ENCODE measurements around the gene TRIM10.

DNA sequence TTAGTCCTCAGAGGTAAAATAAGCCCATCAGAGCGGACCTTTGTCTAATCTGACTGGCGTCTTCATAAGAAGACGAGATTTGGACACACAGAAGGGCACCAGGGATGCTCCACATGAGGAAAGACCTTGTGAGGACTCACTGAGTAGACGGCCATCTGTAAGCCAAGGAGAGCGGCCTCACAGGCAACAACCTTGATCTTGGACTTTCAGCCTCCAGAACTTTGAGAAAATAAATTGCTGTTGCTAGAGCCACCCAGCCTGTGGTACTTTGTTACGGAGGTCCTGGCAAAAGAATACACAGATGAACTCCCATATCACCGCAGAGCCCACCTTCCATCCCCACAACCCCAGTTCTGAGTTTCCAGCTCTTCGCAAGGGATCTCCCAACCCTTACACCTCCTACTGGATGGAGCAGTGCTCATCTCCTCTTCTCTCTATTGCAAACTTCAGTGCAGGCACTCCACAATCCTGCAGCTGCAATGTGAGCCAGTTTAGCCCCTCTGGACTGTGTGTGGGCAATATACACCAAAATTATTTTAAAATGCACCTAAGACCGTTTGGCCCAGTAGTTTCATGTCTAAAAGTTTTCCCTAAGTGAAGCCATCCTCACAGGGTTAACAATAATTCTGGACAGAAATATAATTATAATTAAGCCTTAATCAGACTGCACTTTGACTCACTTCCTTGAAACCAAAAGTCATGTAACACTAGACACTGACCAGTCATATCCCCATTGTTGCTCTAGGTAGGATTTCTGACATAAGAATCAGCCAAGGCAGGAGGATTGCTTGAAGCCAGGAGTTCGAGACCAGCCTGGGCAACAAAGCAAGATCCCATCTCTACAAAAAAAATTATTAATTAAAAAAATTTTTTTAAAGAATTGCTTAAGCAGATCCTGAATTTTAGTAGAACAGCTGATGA, 39.3 kb downstream of the TRIM10 start:
- TF ChIP-seq, protein P1, sequence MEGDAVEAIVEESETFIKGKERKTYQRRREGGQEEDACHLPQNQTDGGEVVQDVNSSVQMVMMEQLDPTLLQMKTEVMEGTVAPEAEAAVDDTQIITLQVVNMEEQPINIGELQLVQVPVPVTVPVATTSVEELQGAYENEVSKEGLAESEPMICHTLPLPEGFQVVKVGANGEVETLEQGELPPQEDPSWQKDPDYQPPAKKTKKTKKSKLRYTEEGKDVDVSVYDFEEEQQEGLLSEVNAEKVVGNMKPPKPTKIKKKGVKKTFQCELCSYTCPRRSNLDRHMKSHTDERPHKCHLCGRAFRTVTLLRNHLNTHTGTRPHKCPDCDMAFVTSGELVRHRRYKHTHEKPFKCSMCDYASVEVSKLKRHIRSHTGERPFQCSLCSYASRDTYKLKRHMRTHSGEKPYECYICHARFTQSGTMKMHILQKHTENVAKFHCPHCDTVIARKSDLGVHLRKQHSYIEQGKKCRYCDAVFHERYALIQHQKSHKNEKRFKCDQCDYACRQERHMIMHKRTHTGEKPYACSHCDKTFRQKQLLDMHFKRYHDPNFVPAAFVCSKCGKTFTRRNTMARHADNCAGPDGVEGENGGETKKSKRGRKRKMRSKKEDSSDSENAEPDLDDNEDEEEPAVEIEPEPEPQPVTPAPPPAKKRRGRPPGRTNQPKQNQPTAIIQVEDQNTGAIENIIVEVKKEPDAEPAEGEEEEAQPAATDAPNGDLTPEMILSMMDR (IDR thresholded peaks at IDR 0.05), result no peak
- TF ChIP-seq POLR2A (IDR thresholded peaks at IDR 0.05), result no peak

Measured in gastroesophageal sphincter (tissue), 3 donors.